ENCODE results near the gene KCNQ4.

Gene KCNQ4

GRCh38 chr1:40818264-40818961 lies 34.8 kb downstream of the KCNQ4 start:
- Histone ChIP-seq H3K36me3 (ENCODE audit: insufficient read depth, low read length) (peaks cover 14% of the 10 kb centered on the region), H3K27me3 (ENCODE audit: control insufficient read depth in 1 of 2, insufficient read depth in 2 of 2, low read length in 2 of 2) (no peaks in the 10 kb centered on the region), H3K27ac (ENCODE audit: low read depth, low read length) (no peak overlapping the region), H3K9me3 (ENCODE audit: low read length) (no peaks in the 10 kb centered on the region), H3K4me3 (ENCODE audit: low read depth in 1 of 2, low read length in 2 of 2) (peak overlapping the region in 1 of 2 donors; percentile 7), H3K9ac (ENCODE audit: low read length) (no peak overlapping the region), H3K4me1 (ENCODE audit: insufficient read depth, low read length) (peaks cover 8% of the 10 kb centered on the region)

- Histone ChIP-seq H3K9me3 (ENCODE audit: low read length) (no peaks in the 10 kb centered on the region), H3K4me3 (ENCODE audit: low read depth in 1 of 2, low read length in 2 of 2) (no peak overlapping the region), H3K27ac (ENCODE audit: low read depth, low read length) (no peak overlapping the region), H3K27me3 (ENCODE audit: control insufficient read depth in 1 of 2, insufficient read depth in 2 of 2, low read length in 2 of 2) (no peaks in the 10 kb centered on the region), H3K4me1 (ENCODE audit: insufficient read depth, low read length) (peaks cover 8% of the 10 kb centered on the region), H3K36me3 (ENCODE audit: insufficient read depth, low read length) (peaks cover 14% of the 10 kb centered on the region), H3K9ac (ENCODE audit: low read length) (no peak overlapping the region)
Observed at GRCh38 chr1:40819101-40819500, 35.5 kb downstream of the KCNQ4 start.

- no peaks in the 10 kb centered on the region for H3K27me3 ChIP-seq (ENCODE audit: control insufficient read depth in 1 of 2, insufficient read depth in 2 of 2, low read length in 2 of 2)
- no peaks in the 10 kb centered on the region for H3K9me3 ChIP-seq (ENCODE audit: low read length)
- H3K4me3 ChIP-seq (ENCODE audit: low read depth in 1 of 2, low read length in 2 of 2), result no peak overlapping the region
- peaks cover 14% of the 10 kb centered on the region for H3K36me3 ChIP-seq (ENCODE audit: insufficient read depth, low read length)
- H3K27ac ChIP-seq (ENCODE audit: low read depth, low read length), result no peak overlapping the region
- peaks cover 20% of the 10 kb centered on the region for H3K4me1 ChIP-seq (ENCODE audit: insufficient read depth, low read length)
- no peak overlapping the region for H3K9ac ChIP-seq (ENCODE audit: low read length)
Observed at GRCh38 chr1:40820251-40820797, 36.7 kb downstream of the KCNQ4 start.

DNA sequence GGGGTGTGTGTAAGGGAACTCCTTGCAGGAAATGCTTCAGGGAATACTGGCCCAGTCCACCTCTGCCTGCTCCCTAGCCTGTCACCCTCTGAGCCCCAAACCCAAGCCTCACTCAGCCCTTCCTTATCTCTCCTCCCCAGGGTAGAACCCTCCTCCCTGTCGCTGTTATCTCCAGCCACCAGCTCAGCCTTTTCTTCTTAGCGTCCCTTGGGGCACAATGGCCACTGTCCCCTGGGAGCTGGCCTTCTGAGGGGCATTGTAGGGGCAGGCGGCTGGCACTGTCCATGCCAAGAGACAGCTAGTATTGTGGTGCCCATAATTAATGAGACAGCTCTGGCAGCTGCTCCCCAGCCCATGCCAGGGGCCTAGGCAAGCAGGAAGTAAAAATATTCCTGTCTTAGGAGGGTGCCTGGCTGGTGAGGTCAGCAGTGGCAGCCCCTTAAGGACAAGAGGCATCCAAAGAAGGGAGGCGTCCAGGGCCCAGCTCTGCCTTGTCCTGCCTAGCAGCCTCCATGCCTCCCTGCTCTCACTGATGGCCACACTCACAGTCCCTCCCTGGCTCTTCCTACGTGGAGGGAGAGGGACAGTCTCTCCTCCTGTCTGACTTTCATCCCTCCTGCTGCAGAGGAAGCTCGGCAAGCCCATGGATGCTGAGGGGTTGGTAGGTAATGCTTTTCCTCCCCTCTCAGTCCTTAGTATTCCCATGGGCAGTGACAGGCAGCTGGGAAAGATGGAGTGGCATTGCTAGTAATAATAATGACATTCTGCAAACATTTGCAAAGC lies 37.5 kb downstream of the KCNQ4 start:
- peaks cover 24% of the 10 kb centered on the region for H3K4me1 ChIP-seq (ENCODE audit: insufficient read depth, low read length)
- H3K27ac ChIP-seq (ENCODE audit: low read depth, low read length), result no peak overlapping the region
- H3K36me3 ChIP-seq (ENCODE audit: insufficient read depth, low read length), result peaks cover 14% of the 10 kb centered on the region
- no peaks in the 10 kb centered on the region for H3K27me3 ChIP-seq (ENCODE audit: control insufficient read depth in 1 of 2, insufficient read depth in 2 of 2, low read length in 2 of 2)
- H3K9me3 ChIP-seq (ENCODE audit: low read length), result no peaks in the 10 kb centered on the region
- H3K4me3 ChIP-seq (ENCODE audit: low read depth in 1 of 2, low read length in 2 of 2), result no peak overlapping the region
- no peak overlapping the region for H3K9ac ChIP-seq (ENCODE audit: low read length)

DNA sequence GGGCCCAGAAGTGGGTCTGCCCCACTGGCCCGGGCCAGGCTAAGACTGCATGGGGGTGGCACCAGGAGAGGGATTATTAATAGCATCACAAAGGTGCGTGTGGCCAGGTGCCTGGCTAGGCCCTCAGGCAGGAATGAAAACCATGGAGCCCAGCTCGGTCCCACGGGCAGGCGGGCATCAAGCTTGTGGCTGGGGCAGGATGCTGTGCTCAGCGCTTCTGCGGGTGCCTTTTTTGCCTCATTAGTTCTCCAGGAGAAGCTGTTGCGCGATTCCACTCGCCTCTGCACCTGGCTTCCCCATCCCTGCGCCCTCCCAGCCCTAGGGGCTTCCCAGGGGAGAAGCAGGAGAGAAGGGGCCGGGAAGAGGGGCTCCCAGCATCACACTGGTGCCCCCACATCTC lies 39.3 kb downstream of the KCNQ4 start:
- no peak overlapping the region for H3K4me3 ChIP-seq (ENCODE audit: low read depth in 1 of 2, low read length in 2 of 2)
- H3K36me3 ChIP-seq (ENCODE audit: insufficient read depth, low read length), result peaks cover 18% of the 10 kb centered on the region
- no peaks in the 10 kb centered on the region for H3K27me3 ChIP-seq (ENCODE audit: control insufficient read depth in 1 of 2, insufficient read depth in 2 of 2, low read length in 2 of 2)
- H3K9me3 ChIP-seq (ENCODE audit: low read length), result no peaks in the 10 kb centered on the region
- no peak overlapping the region for H3K9ac ChIP-seq (ENCODE audit: low read length)
- no peak overlapping the region for H3K27ac ChIP-seq (ENCODE audit: low read depth, low read length)
- peaks cover 24% of the 10 kb centered on the region for H3K4me1 ChIP-seq (ENCODE audit: insufficient read depth, low read length)

DNA sequence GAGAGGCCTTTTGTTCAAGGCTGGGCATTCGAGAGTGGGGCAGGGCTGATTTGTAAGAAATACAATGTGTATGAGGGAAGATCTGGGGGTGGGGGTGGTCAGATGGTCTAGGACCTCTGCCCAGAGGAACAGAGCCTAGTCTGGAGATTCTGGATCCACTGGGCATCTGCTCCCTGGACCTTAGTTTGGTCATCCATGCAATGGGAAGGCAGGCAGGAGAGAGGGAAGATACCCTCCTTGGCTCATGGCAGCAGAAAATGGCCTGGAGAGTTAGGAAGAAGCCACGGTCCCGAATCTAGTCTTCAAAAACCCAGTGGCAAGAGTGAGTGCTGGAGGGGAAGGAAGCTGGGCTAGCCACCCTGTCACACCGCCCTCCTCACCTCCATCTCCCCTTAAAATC lies 39.8 kb downstream of the KCNQ4 start:
- Histone ChIP-seq H3K27ac (ENCODE audit: low read depth, low read length) (no peak overlapping the region), H3K36me3 (ENCODE audit: insufficient read depth, low read length) (peaks cover 18% of the 10 kb centered on the region), H3K9me3 (ENCODE audit: low read length) (no peaks in the 10 kb centered on the region), H3K4me3 (ENCODE audit: low read depth in 1 of 2, low read length in 2 of 2) (no peak overlapping the region), H3K27me3 (ENCODE audit: control insufficient read depth in 1 of 2, insufficient read depth in 2 of 2, low read length in 2 of 2) (no peaks in the 10 kb centered on the region), H3K9ac (ENCODE audit: low read length) (no peak overlapping the region), H3K4me1 (ENCODE audit: insufficient read depth, low read length) (peaks cover 24% of the 10 kb centered on the region)

- peaks cover 24% of the 10 kb centered on the region for H3K4me1 ChIP-seq (ENCODE audit: insufficient read depth, low read length)
- H3K4me3 ChIP-seq (ENCODE audit: low read depth in 1 of 2, low read length in 2 of 2), result no peak overlapping the region
- H3K27me3 ChIP-seq (ENCODE audit: control insufficient read depth in 1 of 2, insufficient read depth in 2 of 2, low read length in 2 of 2), result no peaks in the 10 kb centered on the region
- H3K36me3 ChIP-seq (ENCODE audit: insufficient read depth, low read length), result peaks cover 18% of the 10 kb centered on the region
- H3K9me3 ChIP-seq (ENCODE audit: low read length), result no peaks in the 10 kb centered on the region
- H3K27ac ChIP-seq (ENCODE audit: low read depth, low read length), result peak overlapping the region; percentile 52
- no peak overlapping the region for H3K9ac ChIP-seq (ENCODE audit: low read length)
Observed at GRCh38 chr1:40823983-40824382, 40.4 kb downstream of the KCNQ4 start.

GRCh38 chr1:40824591-40825434 lies 41.2 kb downstream of the KCNQ4 start:
- H3K27ac ChIP-seq (ENCODE audit: low read depth, low read length), result peak overlapping the region; percentile 52
- H3K36me3 ChIP-seq (ENCODE audit: insufficient read depth, low read length), result peaks cover 12% of the 10 kb centered on the region
- no peaks in the 10 kb centered on the region for H3K27me3 ChIP-seq (ENCODE audit: control insufficient read depth in 1 of 2, insufficient read depth in 2 of 2, low read length in 2 of 2)
- no peaks in the 10 kb centered on the region for H3K9me3 ChIP-seq (ENCODE audit: low read length)
- peaks cover 24% of the 10 kb centered on the region for H3K4me1 ChIP-seq (ENCODE audit: insufficient read depth, low read length)
- no peak overlapping the region for H3K4me3 ChIP-seq (ENCODE audit: low read depth in 1 of 2, low read length in 2 of 2)
- H3K9ac ChIP-seq (ENCODE audit: low read length), result no peak overlapping the region

DNA sequence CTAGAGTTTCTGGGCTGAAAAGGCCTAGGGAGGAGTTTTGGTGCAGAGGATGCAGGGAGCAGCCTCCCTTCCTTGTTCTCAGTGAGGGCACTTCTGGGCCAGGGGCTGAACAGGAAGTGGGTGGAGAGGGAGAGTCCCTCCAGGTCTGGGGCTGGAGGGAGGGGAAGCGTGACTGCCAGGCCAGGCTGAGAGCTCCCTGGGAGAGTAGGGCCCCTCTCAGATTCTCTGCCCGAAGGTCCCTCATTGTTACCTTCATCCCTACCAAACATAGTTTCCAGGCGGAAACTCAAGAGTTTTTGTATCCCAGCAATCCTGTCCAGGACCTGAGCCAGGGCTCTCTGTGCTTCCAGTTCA lies 41.8 kb downstream of the KCNQ4 start:
- Histone ChIP-seq H3K9me3 (ENCODE audit: low read length) (no peaks in the 10 kb centered on the region), H3K9ac (ENCODE audit: low read length) (no peak overlapping the region), H3K36me3 (ENCODE audit: insufficient read depth, low read length) (peaks cover 6% of the 10 kb centered on the region), H3K27me3 (ENCODE audit: control insufficient read depth in 1 of 2, insufficient read depth in 2 of 2, low read length in 2 of 2) (no peaks in the 10 kb centered on the region), H3K27ac (ENCODE audit: low read depth, low read length) (peak overlapping the region; percentile 8), H3K4me3 (ENCODE audit: low read depth in 1 of 2, low read length in 2 of 2) (no peak overlapping the region), H3K4me1 (ENCODE audit: insufficient read depth, low read length) (peaks cover 24% of the 10 kb centered on the region)

DNA sequence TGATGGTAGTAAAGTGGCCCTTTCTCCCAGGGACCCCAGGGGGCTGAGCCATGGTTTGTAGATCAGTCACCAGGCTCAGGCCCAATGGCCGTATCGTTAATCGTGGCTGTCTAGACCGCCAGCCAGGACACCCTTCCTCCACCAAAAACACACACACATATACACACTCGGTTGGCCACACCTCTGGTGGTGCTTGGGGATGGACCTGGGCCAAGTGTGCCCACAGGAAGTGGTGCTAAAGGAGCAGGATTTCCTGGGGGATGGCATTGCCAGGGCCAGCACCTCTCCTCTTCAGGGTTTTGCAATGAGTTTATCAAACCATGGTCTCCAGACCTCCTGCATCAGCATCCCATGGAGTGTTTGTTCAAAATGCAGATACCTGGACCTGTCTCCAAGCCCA lies 42.4 kb downstream of the KCNQ4 start:
- Histone ChIP-seq H3K9me3 (ENCODE audit: low read length) (no peaks in the 10 kb centered on the region), H3K27ac (ENCODE audit: low read depth, low read length) (no peak overlapping the region), H3K27me3 (ENCODE audit: control insufficient read depth in 1 of 2, insufficient read depth in 2 of 2, low read length in 2 of 2) (no peaks in the 10 kb centered on the region), H3K36me3 (ENCODE audit: insufficient read depth, low read length) (peaks cover 4% of the 10 kb centered on the region), H3K9ac (ENCODE audit: low read length) (no peak overlapping the region), H3K4me3 (ENCODE audit: low read depth in 1 of 2, low read length in 2 of 2) (no peak overlapping the region), H3K4me1 (ENCODE audit: insufficient read depth, low read length) (peaks cover 21% of the 10 kb centered on the region)

- H3K27ac ChIP-seq (ENCODE audit: low read depth, low read length), result no peak overlapping the region
- H3K36me3 ChIP-seq (ENCODE audit: insufficient read depth, low read length), result peaks cover 12% of the 10 kb centered on the region
- no peaks in the 10 kb centered on the region for H3K27me3 ChIP-seq (ENCODE audit: control insufficient read depth in 1 of 2, insufficient read depth in 2 of 2, low read length in 2 of 2)
- no peaks in the 10 kb centered on the region for H3K9me3 ChIP-seq (ENCODE audit: low read length)
- no peak overlapping the region for H3K9ac ChIP-seq (ENCODE audit: low read length)
- H3K4me1 ChIP-seq (ENCODE audit: insufficient read depth, low read length), result peaks cover 10% of the 10 kb centered on the region
- no peak overlapping the region for H3K4me3 ChIP-seq (ENCODE audit: low read depth in 1 of 2, low read length in 2 of 2)
Observed at GRCh38 chr1:40829631-40830245, 46.2 kb downstream of the KCNQ4 start.
